Activated CD4-positive, alpha-beta T cell treated with anti-CD3 and anti-CD28 coated beads, Interleukin-2, amount 50 U/mL, for 48 hours (primary cell): ENCODE results near the gene MYNN.

Experiments
- DNase-seq, 2 experiments: peaks; one replicate each; pipeline ENCODE4 v3.0.0-alpha.2; 2020

MYNN gene

GRCh38 chr3:169780742-169781141, 7.5 kb downstream of the MYNN start:
- DNase-seq, result no peak

GRCh38 chr3:169781209-169781855, 8.1 kb downstream of the MYNN start:
- DNase-seq, result no peak

DNA sequence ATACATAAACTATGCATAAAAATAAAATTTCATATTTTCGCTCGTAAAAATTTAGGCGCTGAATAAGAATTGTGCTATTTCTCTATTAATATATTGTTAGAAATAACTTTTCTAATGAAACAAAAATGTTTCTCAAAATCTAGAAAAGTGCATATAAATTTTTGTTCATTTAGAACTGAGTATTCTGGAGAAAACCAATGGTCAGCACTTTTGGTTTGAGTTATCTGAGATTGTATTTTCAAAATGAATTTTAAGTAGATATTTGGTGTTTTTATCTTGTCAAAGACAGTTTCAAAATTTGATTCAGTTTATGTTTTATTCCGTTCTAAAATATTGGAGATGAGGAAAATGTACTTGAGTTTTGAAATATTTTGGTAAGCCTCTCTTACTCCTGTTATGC, 13.9 kb downstream of the MYNN start:
- no peak for DNase-seq

- no peak for DNase-seq
Measured at GRCh38 chr3:169787791-169788190, 14.6 kb downstream of the MYNN start.

GRCh38 chr3:169790219-169790618, 17.0 kb downstream of the MYNN start:
- no peak for DNase-seq

GRCh38 chr3:169790687-169791429, 17.7 kb downstream of the MYNN start:
- DNase-seq, result no peak

GRCh38 chr3:169792359-169792758, 19.2 kb downstream of the MYNN start:
- no peak for DNase-seq

GRCh38 chr3:169804681-169805080, 31.5 kb downstream of the MYNN start:
- DNase-seq, result no peak

- DNase-seq, result no peak
Measured at GRCh38 chr3:169809230-169809795, 36.1 kb downstream of the MYNN start.

GRCh38 chr3:169811631-169812331, 38.6 kb downstream of the MYNN start:
- DNase-seq, result peak in 1 of 2 experiments; percentile 7

DNA sequence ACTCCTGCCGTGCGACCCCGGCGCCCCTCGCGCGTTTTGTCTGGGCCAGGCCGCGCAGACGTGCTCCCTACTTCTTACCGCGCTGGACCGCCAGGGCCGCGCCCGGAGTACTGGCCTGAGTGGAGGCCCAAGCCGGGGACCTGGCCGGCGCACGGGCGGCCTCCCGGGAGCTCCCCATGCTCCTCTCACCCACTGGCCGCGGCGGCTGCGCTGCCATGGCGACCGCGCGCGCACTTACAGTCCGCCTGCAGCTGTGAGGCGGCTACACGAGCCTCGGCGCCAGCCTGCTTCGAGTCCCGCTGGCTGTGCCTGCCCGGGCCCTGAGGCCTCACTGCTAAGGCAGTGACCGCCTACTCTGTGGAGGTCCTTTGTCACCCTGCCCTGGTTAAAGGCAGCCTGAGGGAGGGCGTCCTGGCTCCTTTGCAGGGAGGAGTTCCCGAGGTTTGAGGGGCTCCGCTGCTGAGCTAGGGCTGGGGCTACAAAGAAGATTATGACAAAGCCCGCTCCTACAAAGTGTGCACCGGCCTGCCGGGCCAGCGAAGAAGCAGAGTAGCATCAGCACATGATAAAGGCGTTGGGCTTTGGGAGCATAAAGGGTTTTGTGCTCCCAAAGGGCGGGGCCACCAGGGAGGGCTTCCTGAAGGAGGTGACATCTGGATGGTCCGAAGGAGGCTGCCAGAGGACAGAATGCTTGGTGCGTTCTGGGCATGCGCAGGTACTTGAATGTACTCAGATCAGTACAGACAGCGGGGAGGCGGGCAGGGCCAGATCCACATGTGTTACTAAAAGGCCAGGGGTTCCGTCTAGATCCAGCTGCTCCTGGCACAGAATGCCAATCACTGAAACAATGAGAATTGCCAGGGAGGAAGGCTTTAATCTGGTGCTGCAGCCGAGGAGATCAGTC, 39.4 kb downstream of the MYNN start, which contains the start of the genes LRRC34 and LRRIQ4:
Gene LRRC34 (minus strand): TSS at position 573 of the 904 bp plus-strand sequence. CDS start 356 bp downstream, at position 217.
Gene LRRIQ4 (plus strand): TSS at position 539 of the 904 bp plus-strand sequence. CDS start 9,052 bp downstream, outside the sequence.
- peak; percentile 79 to 86 for DNase-seq

GRCh38 chr3:169813278-169813677, 40.1 kb downstream of the MYNN start:
- DNase-seq, result peak in 1 of 2 experiments; percentile 7

DNA sequence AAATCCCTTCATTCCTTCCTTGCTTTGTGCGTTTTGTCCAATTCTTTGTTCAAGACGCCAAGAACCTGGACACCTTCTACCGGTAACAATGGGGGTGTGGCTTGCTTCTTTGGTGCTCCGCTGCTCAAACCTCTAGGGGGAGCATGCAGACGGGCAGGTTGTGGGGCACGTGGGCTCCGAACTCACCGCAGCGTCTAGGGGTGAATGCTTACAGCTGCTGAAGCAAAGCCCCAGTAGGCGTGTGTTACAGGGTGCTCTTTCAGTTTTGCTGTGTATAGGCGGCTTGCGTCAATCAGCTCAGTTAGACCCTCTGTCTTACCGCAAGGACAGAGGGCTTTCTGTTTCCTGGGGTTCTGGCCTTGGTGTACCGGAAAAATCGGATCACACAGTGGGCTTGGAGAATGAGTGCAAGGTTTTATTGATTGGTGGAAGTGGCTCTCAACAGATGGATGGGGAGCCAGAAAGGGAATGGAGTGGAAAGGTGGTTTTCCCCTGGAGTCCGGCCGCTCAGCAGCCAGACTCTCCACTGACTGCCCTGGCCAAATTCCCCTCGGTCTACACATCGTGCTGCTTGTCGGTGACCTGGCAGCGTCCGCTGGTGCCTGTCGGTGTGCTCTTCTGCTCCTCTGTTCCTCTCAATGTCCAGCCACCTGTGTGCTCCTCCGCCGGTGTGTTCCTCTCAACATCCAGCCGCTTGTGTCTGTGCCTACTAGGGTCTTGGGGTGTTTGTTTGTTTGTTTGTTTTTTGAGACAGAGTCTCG, 40.7 kb downstream of the MYNN start:
- DNase-seq, result peak; percentile 60 to 76

DNA sequence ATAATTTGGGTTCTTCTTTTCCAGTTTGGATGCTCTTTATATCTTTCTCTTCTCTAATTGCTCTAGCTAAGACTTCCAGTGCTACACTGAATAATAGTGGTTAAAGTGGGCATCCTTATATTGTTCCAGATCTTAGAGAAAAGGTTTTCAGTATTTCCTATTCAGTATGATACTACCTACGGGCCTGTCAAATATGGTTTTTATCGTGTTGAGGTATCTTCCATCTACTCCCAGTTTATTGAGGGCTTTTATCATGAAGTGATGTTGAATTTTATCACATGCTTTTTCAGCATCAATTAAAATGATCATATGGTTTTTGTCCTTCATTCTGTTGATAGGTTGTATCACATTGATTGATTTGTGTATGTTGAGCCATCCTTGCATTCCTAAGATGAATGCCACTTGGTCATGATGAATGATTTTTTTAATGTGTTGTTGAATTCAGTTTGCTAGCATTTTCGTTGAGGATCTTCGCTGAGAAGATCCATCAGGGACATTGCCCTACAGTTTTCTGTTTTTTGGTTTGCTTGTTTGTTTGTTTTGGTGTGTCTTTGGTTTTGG, 42.5 kb downstream of the MYNN start:
- no peak for DNase-seq

- no peak for DNase-seq
Measured at GRCh38 chr3:169818316-169818715, 45.1 kb downstream of the MYNN start.

DNA sequence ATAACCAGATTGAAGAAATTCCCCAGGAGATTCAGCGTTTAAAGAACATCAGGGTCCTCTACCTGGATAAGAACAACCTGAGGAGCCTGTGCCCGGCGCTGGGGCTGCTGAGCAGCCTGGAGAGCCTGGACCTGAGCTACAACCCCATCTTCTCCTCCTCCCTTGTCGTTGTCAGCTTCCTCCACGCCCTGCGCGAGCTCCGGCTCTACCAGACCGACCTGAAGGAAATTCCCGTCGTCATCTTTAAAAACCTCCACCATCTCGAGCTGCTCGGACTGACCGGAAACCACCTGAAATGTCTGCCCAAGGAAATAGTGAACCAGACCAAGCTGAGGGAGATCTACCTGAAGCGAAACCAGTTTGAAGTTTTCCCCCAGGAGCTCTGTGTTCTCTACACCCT, 48.9 kb downstream of the MYNN start:
- no peak for DNase-seq

- DNase-seq, result no peak
Measured at GRCh38 chr3:169822540-169822939, 49.3 kb downstream of the MYNN start.

DNA sequence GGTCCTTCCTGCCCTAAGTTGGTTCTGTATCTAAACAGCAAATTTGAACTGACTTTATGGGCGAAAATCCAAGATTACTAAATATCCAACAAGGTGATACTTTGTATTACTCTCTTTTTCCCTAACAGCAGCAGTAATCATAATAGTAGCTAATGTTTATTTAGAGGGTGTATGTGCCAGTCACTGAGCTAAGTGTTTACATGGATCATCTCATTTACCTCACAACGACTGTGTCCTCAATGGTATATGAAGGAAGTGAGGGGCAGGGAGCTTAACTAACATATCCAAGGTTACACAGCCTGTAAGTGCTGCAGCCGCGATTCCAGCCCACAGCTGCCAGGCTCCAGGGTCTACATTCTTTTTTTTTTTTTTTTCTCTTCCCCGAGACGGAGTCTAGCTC, 49.8 kb downstream of the MYNN start:
- DNase-seq, result no peak

DNA sequence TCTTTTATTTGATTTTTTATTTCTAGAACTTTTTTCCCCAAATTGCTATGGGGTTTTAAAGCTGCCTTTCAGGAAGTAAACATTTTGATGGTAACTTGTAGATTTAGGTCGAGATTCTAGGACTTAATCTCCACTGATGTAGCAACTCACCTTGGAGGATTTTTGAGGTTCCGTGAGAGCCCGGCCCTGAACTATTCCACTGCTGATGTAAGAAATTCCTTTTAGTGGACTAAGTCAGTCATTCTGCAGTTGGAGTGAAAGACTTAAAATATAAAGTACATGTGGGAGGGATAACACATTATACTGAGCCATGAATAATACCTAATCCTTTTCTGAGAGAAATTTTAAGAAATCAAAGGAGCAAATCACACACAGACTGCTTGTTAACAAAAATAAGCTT, 52.1 kb downstream of the MYNN start:
- DNase-seq, result no peak

GRCh38 chr3:169827712-169828111, 54.5 kb downstream of the MYNN start:
- no peak for DNase-seq

DNA sequence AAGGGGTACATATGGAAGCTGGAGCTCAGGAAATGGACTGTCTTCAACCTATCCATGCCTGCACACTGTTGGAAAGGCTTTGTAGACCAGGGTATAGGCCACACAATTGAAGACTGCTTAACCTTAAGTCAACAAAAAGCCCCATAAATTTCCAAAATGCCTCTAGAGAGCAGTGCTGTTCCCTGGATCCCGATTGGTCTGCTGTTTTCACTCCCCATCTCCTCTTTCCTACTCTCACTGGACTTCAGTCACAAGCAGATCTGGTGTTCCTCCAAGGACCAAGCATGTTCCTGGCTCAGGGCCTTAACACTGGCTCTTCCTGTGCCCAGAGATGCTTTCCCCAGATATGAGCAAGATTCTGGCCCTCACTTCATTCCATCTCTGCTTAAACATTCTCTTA, 62.3 kb downstream of the MYNN start:
- DNase-seq, result no peak
